Panc1 (cell line): Measurements from ENCODE around the gene MCRIP2. TPM values are rescaled to one million over a fixed set of nuclear protein-coding genes. Genes with fewer than 3 reads are reported as not detected.

Experiments used
- ATAC-seq: fragments of 200-7000 bp; cut with Tn5 transposase; 2 replicates; pipeline ENCODE4 v1.9.1; 2020; ENCODE audit warnings: mild to moderate bottlenecking, moderate library complexity
- BruUV-seq: library from RNA; stranded (reverse); fragments of 400-500 nt; replicated peaks from 2 replicates; lab custom pipeline; 2021; lab: Mats Ljungman, UMichigan
- CTCF ChIA-PET: fragments of 300-600 bp; sonication (Branson Sonifier 250); formaldehyde crosslinking; loops from one replicate; lab custom pipeline; 2022; ENCODE audit warnings: antibody characterized with exemption; lab: Charles Lee
- POLR2A ChIA-PET: fragments of 300-600 bp; sonication (Branson Sonifier 250); formaldehyde crosslinking; loops from one replicate; lab custom pipeline; 2022; ENCODE audit warnings: antibody characterized with exemption; lab: Charles Lee
- DNase-seq: peaks from one replicate; pipeline ENCODE4 v3.0.0-alpha.2; 2010; ENCODE audit warnings: low read depth, low spot score
- H3K27ac ChIP-seq: 2 replicates; pipeline ENCODE4 v1.5.1; 2011; ENCODE audit warnings: mild to moderate bottlenecking, low read length, inconsistent platforms
- H3K27me3 ChIP-seq: fragments of 200-500 bp; sonication (Bioruptor generic); 2 replicates; pipeline ENCODE4 v1.6.0; 2014; ENCODE audit warnings: low read length, inconsistent platforms; ENCODE audit not compliant: control insufficient read depth, insufficient read depth
- H3K36me3 ChIP-seq: fragments of 200-500 bp; sonication (Bioruptor generic); 2 replicates; pipeline ENCODE4 v1.5.1; 2014; ENCODE audit warnings: inconsistent platforms, mild to moderate bottlenecking, low read length, moderate library complexity; ENCODE audit not compliant: control insufficient read depth, insufficient read depth
- H3K4me1 ChIP-seq: 2 replicates; pipeline ENCODE4 v1.5.1; 2011; ENCODE audit warnings: inconsistent platforms, mild to moderate bottlenecking, low read length, moderate library complexity; ENCODE audit not compliant: control insufficient read depth, insufficient read depth
- H3K4me3 ChIP-seq, 2 experiments: 2 replicates each; pipeline ENCODE4 v1.5.1; 2011 to 2012; ENCODE audit warnings: low read depth in 2 of 2, low read length in 2 of 2, mild to moderate bottlenecking in 2 of 2, inconsistent platforms in 1 of 2, moderate library complexity in 1 of 2
- H3K9me3 ChIP-seq: fragments of 200-500 bp; sonication (Bioruptor generic); 2 replicates; pipeline ENCODE4 v1.5.1; 2014; ENCODE audit warnings: low read depth, mild to moderate bottlenecking, inconsistent platforms, low read length, moderate library complexity; ENCODE audit not compliant: control insufficient read depth, insufficient read depth
- POLR2AphosphoS5 ChIP-seq: IDR thresholded peaks from 2 replicates; pipeline ENCODE4 v1.6.1; 2012; ENCODE audit warnings: mild to moderate bottlenecking, low read depth, low read length, moderate library complexity
- SIN3A ChIP-seq: IDR thresholded peaks from 2 replicates; pipeline ENCODE4 v1.6.1; 2012; ENCODE audit warnings: low read depth, mild to moderate bottlenecking, low read length, moderate library complexity, borderline replicate concordance; ENCODE audit not compliant: insufficient read depth
- TCF7L2 ChIP-seq: IDR thresholded peaks from 2 replicates; pipeline ENCODE4 v1.6.1; 2011; ENCODE audit warnings: mild to moderate bottlenecking, low read depth, low read length, inconsistent platforms
- in situ Hi-C: cut with HindIII; loops from 2 replicates; pipeline ENCODE4 v1.10.0; 2016; ENCODE audit warnings: low sequenced_read_pairs, low pct_unique_long_range_greater_than_20kb
- intact Hi-C: fragments of 100-400 bp; cut with micrococcal nuclease; formaldehyde crosslinking; loops from one replicate; pipeline ENCODE4 v1.10.0; 2022; ENCODE audit not compliant: unreplicated experiment
- total RNA-seq: library from RNA; stranded (reverse); gene quantifications from one replicate; pipeline ENCODE4 v1.2.1, GENCODE V29; 2021; ENCODE audit not compliant: unreplicated experiment
- TF ChIP-seq, protein P1 (sequence below): fragments of 450-650 bp; IDR thresholded peaks from 2 replicates; pipeline ENCODE4 v1.5.1; 2017; ENCODE audit warnings: mild to moderate bottlenecking
- TF ChIP-seq, protein P2 (sequence below), 2 experiments: IDR thresholded peaks; 2 replicates each; pipeline ENCODE4 v1.6.1; 2011 to 2012; ENCODE audit warnings: low read depth in 2 of 2, control low read depth in 1 of 2, low read length in 1 of 2, mild to moderate bottlenecking in 1 of 2, moderate library complexity in 1 of 2; ENCODE audit not compliant: insufficient read depth in 1 of 2

The MCRIP2 gene
- total RNA-seq, 1 experiment from 2014 or later = 91.6 TPM

DNA sequence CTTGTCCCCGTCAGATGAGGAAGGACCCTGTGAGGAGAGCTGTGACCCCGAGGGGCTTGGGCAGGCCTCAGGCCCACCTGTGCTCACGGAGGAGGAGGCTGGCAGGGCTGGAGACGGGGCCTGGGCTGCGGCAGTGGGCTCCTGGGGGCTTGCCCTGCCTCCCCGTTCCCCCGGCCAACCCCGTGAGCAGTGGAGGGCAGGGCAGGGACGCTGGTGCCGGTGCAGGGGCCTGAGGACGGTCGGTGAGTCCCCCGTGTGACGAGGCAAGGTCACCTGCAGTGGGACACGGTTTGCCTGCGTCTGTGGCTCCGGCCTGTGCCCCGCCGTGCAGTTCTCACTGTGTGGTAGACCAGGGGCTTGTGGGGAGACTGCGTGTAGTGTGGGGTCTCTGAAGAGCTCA is 18.0 kb downstream of the MCRIP2 start:
- TF ChIP-seq, protein P1, sequence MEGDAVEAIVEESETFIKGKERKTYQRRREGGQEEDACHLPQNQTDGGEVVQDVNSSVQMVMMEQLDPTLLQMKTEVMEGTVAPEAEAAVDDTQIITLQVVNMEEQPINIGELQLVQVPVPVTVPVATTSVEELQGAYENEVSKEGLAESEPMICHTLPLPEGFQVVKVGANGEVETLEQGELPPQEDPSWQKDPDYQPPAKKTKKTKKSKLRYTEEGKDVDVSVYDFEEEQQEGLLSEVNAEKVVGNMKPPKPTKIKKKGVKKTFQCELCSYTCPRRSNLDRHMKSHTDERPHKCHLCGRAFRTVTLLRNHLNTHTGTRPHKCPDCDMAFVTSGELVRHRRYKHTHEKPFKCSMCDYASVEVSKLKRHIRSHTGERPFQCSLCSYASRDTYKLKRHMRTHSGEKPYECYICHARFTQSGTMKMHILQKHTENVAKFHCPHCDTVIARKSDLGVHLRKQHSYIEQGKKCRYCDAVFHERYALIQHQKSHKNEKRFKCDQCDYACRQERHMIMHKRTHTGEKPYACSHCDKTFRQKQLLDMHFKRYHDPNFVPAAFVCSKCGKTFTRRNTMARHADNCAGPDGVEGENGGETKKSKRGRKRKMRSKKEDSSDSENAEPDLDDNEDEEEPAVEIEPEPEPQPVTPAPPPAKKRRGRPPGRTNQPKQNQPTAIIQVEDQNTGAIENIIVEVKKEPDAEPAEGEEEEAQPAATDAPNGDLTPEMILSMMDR = 0 out of 2 replicates have a peak, but pooled peaks have one; percentile 29
- TF ChIP-seq POLR2AphosphoS5 (no peak), SIN3A (no peak)
- in situ Hi-C loops (no loop called here), intact Hi-C loops (no loop called here)
- no peaks in the 10 kb centered on the region for H3K9me3 ChIP-seq
- DNase-seq (no peak), ATAC-seq (no peak)
- no peaks in the 10 kb centered on the region for H3K36me3 ChIP-seq
- H3K4me1 ChIP-seq = peaks cover 15% of the 10 kb centered on the region
- no peaks in the 10 kb centered on the region for H3K27me3 ChIP-seq
- CTCF ChIA-PET = no interaction called here
- no peak overlapping the region; a peak in 1 of 4 replicates for H3K4me3 ChIP-seq
- peak overlapping the region; percentile 87 for H3K27ac ChIP-seq
- BruUV-seq = no TSS peak
- POLR2A ChIA-PET = interaction anchor here (1.3 kb wide), 1 partner anchor 10 kb away, joined by 4 read pairs; the partner anchor contains the start of gene WDR90

DNA sequence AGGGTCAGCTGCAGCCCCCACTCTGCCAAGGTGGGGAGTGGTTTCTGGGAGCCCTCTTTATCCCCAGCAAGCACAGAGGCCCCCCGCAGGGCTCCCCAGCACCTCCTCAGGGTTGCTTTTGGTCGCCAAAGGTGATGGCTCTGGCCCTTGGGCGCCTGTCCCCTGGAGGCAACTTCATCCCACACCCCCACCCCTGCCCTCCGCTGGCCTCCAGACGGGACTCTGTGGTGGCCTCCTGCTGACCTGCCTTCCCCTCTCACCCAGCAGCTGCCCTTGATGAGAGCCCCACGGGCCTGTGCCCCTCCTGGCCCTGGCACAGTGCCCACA is 18.5 kb downstream of the MCRIP2 start:
- Histone ChIP-seq H3K27ac (peak overlapping the region; percentile 87), H3K4me1 (peaks cover 15% of the 10 kb centered on the region), H3K36me3 (no peaks in the 10 kb centered on the region), H3K9me3 (no peaks in the 10 kb centered on the region), H3K27me3 (no peaks in the 10 kb centered on the region), H3K4me3 (peak overlapping the region; percentile 22 to 45)
- DNase-seq (no peak), ATAC-seq (peak; percentile 52)
- in situ Hi-C loops = no loop called here
- TSS peak; percentile 79 for BruUV-seq
- CTCF ChIA-PET = no interaction called here
- POLR2A ChIA-PET = interaction anchor here (1.3 kb wide), 1 partner anchor 11 kb away, joined by 4 read pairs; the partner anchor contains the start of gene WDR90
- intact Hi-C loops = no loop called here
- TF ChIP-seq, protein P2, sequence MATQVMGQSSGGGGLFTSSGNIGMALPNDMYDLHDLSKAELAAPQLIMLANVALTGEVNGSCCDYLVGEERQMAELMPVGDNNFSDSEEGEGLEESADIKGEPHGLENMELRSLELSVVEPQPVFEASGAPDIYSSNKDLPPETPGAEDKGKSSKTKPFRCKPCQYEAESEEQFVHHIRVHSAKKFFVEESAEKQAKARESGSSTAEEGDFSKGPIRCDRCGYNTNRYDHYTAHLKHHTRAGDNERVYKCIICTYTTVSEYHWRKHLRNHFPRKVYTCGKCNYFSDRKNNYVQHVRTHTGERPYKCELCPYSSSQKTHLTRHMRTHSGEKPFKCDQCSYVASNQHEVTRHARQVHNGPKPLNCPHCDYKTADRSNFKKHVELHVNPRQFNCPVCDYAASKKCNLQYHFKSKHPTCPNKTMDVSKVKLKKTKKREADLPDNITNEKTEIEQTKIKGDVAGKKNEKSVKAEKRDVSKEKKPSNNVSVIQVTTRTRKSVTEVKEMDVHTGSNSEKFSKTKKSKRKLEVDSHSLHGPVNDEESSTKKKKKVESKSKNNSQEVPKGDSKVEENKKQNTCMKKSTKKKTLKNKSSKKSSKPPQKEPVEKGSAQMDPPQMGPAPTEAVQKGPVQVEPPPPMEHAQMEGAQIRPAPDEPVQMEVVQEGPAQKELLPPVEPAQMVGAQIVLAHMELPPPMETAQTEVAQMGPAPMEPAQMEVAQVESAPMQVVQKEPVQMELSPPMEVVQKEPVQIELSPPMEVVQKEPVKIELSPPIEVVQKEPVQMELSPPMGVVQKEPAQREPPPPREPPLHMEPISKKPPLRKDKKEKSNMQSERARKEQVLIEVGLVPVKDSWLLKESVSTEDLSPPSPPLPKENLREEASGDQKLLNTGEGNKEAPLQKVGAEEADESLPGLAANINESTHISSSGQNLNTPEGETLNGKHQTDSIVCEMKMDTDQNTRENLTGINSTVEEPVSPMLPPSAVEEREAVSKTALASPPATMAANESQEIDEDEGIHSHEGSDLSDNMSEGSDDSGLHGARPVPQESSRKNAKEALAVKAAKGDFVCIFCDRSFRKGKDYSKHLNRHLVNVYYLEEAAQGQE (IDR thresholded peaks at IDR 0.05; ENCODE audit: insufficient read depth in 1 of 2, low read depth in 2 of 2, low read length in 1 of 2) = no peak
- TF ChIP-seq, protein P1 = no peak
- TF ChIP-seq SIN3A (no peak), POLR2AphosphoS5 (no peak), TCF7L2 (no peak)
